HK-2 (cell line): ENCODE results near the gene MT1H.
"Not testable (repeated sequence)": the region's sequence is repeated elsewhere in the genome, so short reads cannot be mapped to it uniquely, and the experiment has no call there.

ENCODE experiments used
- DNase-seq: peaks from one replicate; pipeline ENCODE4 v3.0.0-alpha.2; 2018; ENCODE audit not compliant: unreplicated experiment

Gene MT1H

GRCh38 chr16:56669005-56669839 is at the start of gene MT1H:
Gene MT1H (plus strand): TSS chr16:56669814. CDS start chr16:56669885, 71 bp downstream.
- no peak for DNase-seq

GRCh38 chr16:56620339-56620897 is 49.2 kb upstream of the MT1H start:
- no peak for DNase-seq

GRCh38 chr16:56621665-56622445 is 47.8 kb upstream of the MT1H start:
- not testable (repeated sequence) for DNase-seq

- DNase-seq = not testable (repeated sequence)
Measured at GRCh38 chr16:56623184-56623583, 46.4 kb upstream of the MT1H start.

- DNase-seq = no peak
Measured at GRCh38 chr16:56623637-56624036, 46.0 kb upstream of the MT1H start.

- DNase-seq = peak; percentile 79
Measured at GRCh38 chr16:56625140-56625942, 44.3 kb upstream of the MT1H start, which contains the start of gene MT1E. Gene MT1E (plus strand): TSS chr16:56625781. CDS start chr16:56625852, 71 bp downstream.

GRCh38 chr16:56625943-56626654 is 43.5 kb upstream of the MT1H start:
- peak; percentile 41 for DNase-seq

- no peak for DNase-seq
Measured at GRCh38 chr16:56626685-56627084, 42.9 kb upstream of the MT1H start.

- no peak for DNase-seq
Measured at GRCh38 chr16:56628486-56629350, 40.9 kb upstream of the MT1H start.

- no peak for DNase-seq
Measured at GRCh38 chr16:56629531-56629930, 40.1 kb upstream of the MT1H start.

GRCh38 chr16:56630134-56630533 is 39.5 kb upstream of the MT1H start:
- DNase-seq = no peak

- DNase-seq = no peak
Measured at GRCh38 chr16:56631197-56631596, 38.4 kb upstream of the MT1H start.

- DNase-seq = no peak
Measured at GRCh38 chr16:56631832-56632155, 37.8 kb upstream of the MT1H start.

- no peak for DNase-seq
Measured at GRCh38 chr16:56632156-56632847, 37.3 kb upstream of the MT1H start, which contains the start of gene MT1M. Gene MT1M (plus strand): TSS chr16:56632659. CDS start chr16:56632732, 73 bp downstream.

GRCh38 chr16:56632848-56633365 is 36.7 kb upstream of the MT1H start:
- no peak for DNase-seq

- no peak for DNase-seq
Measured at GRCh38 chr16:56633535-56633934, 36.1 kb upstream of the MT1H start.

GRCh38 chr16:56634715-56635440 is 34.7 kb upstream of the MT1H start:
- no peak for DNase-seq

- DNase-seq = no peak
Measured at GRCh38 chr16:56635441-56635967, 34.1 kb upstream of the MT1H start.
